Cortex of kidney (tissue), 1 donor: ENCODE data around the gene PIK3C2G.
"Not testable (repeated sequence)": the region's sequence is repeated elsewhere in the genome, so short reads cannot be mapped to it uniquely, and the experiment has no call there.

Experiments
- DNase-seq: peaks from one replicate; lab custom pipeline; 2025; lab: John Stamatoyannopoulos, UW

Gene PIK3C2G

GRCh38 chr12:18261273-18261672 is at the start of gene PIK3C2G:
Gene PIK3C2G, plus strand, starts transcription at chr12:18261518. Its CDS starts 20,564 bp downstream, at chr12:18282082.
- no peak for DNase-seq

GRCh38 chr12:18217966-18218365 is 43.4 kb upstream of the PIK3C2G start:
- no peak for DNase-seq

GRCh38 chr12:18221726-18222125 is 39.6 kb upstream of the PIK3C2G start:
- DNase-seq: no peak

- DNase-seq: no peak
These were observed 38.6 kb upstream of the PIK3C2G start for GRCh38 chr12:18222699-18223098.

GRCh38 chr12:18224745-18225144 is 36.6 kb upstream of the PIK3C2G start:
- no peak for DNase-seq

- DNase-seq: no peak
These were observed 21.8 kb upstream of the PIK3C2G start for GRCh38 chr12:18239526-18239925.

GRCh38 chr12:18242380-18243089 is 18.8 kb upstream of the PIK3C2G start:
- no peak for DNase-seq

- no peak for DNase-seq
These were observed 18.1 kb upstream of the PIK3C2G start for GRCh38 chr12:18243238-18243637.

GRCh38 chr12:18246066-18246465 is 15.3 kb upstream of the PIK3C2G start:
- no peak for DNase-seq

- DNase-seq: no peak
These were observed 10.9 kb upstream of the PIK3C2G start for GRCh38 chr12:18250313-18250916.

GRCh38 chr12:18254081-18254480 is 7.2 kb upstream of the PIK3C2G start:
- no peak for DNase-seq

GRCh38 chr12:18255004-18255403 is 6.3 kb upstream of the PIK3C2G start:
- DNase-seq: not testable (repeated sequence)

- DNase-seq: no peak
These were observed 4.1 kb upstream of the PIK3C2G start for GRCh38 chr12:18257251-18257650.

- no peak for DNase-seq
These were observed 2.4 kb upstream of the PIK3C2G start for GRCh38 chr12:18258929-18259328.

- DNase-seq: no peak
These were observed 1.2 kb upstream of the PIK3C2G start for GRCh38 chr12:18259906-18260682.

- no peak for DNase-seq
These were observed 588 bp downstream of the PIK3C2G start for GRCh38 chr12:18261906-18262305.

- DNase-seq: no peak
These were observed 1.2 kb downstream of the PIK3C2G start for GRCh38 chr12:18262514-18262913.

- no peak for DNase-seq
These were observed 3.3 kb downstream of the PIK3C2G start for GRCh38 chr12:18264581-18265075.

GRCh38 chr12:18267427-18268099 is 6.2 kb downstream of the PIK3C2G start:
- DNase-seq: no peak

GRCh38 chr12:18270958-18271460 is 9.7 kb downstream of the PIK3C2G start:
- no peak for DNase-seq

- no peak for DNase-seq
These were observed 14.7 kb downstream of the PIK3C2G start for GRCh38 chr12:18275981-18276380.

GRCh38 chr12:18277196-18277595 is 15.9 kb downstream of the PIK3C2G start:
- no peak for DNase-seq
